NCI-H1105 (cell line): ENCODE results near the gene PTPN20.
"Not testable (repeated sequence)": the region's sequence is repeated elsewhere in the genome, so short reads cannot be mapped to it uniquely, and the experiment has no call there.

Experiments
- DNase-seq: peaks from one replicate; lab custom pipeline; 2025; lab: John Stamatoyannopoulos, UW

Gene PTPN20

GRCh38 chr10:46960742-46961141 lies 49.5 kb downstream of the PTPN20 start:
- DNase-seq: not testable (repeated sequence)

- DNase-seq: not testable (repeated sequence)
These were observed 52.1 kb downstream of the PTPN20 start for GRCh38 chr10:46963356-46963755.

- not testable (repeated sequence) for DNase-seq
These were observed 55.8 kb downstream of the PTPN20 start for GRCh38 chr10:46967013-46967412.

- not testable (repeated sequence) for DNase-seq
These were observed 69.0 kb downstream of the PTPN20 start for GRCh38 chr10:46980223-46980622.

- DNase-seq: not testable (repeated sequence)
These were observed 76.2 kb downstream of the PTPN20 start for GRCh38 chr10:46987233-46987924.

GRCh38 chr10:46992803-46993561 lies 81.8 kb downstream of the PTPN20 start:
- no peak for DNase-seq

- DNase-seq: no peak
These were observed 84.0 kb downstream of the PTPN20 start for GRCh38 chr10:46995234-46995633.

GRCh38 chr10:46998192-46998591 lies 87.0 kb downstream of the PTPN20 start:
- no peak for DNase-seq

GRCh38 chr10:46998595-46998994 lies 87.4 kb downstream of the PTPN20 start:
- no peak for DNase-seq

- no peak for DNase-seq
These were observed 88.0 kb downstream of the PTPN20 start for GRCh38 chr10:46999217-46999616.

- DNase-seq: no peak
These were observed 97.5 kb downstream of the PTPN20 start for GRCh38 chr10:47008769-47009168.

GRCh38 chr10:47009215-47009838 lies 98.1 kb downstream of the PTPN20 start:
- DNase-seq: no peak

GRCh38 chr10:47010036-47010435 lies 98.8 kb downstream of the PTPN20 start:
- no peak for DNase-seq

- no peak for DNase-seq
These were observed 101.0 kb downstream of the PTPN20 start for GRCh38 chr10:47012214-47012613.

GRCh38 chr10:47013507-47014154 lies 102.4 kb downstream of the PTPN20 start:
- no peak for DNase-seq

GRCh38 chr10:47015404-47015803 lies 104.2 kb downstream of the PTPN20 start:
- DNase-seq: no peak

GRCh38 chr10:47016564-47016963 lies 105.3 kb downstream of the PTPN20 start:
- no peak for DNase-seq

GRCh38 chr10:47018026-47018735 lies 107.0 kb downstream of the PTPN20 start:
- no peak for DNase-seq

GRCh38 chr10:47019155-47020145 lies 108.2 kb downstream of the PTPN20 start:
- no peak for DNase-seq

- no peak for DNase-seq
These were observed 109.2 kb downstream of the PTPN20 start for GRCh38 chr10:47020471-47020870.

GRCh38 chr10:47021850-47022249 lies 110.6 kb downstream of the PTPN20 start:
- DNase-seq: no peak
